ENCODE measurements around the gene DHRS2.

Gene DHRS2

GRCh38 chr14:23617539-23617938 lies 18.6 kb upstream of the DHRS2 start:
- no peaks in the 10 kb centered on the region for H3F3A ChIP-seq (ENCODE audit: insufficient read depth)

GRCh38 chr14:23618415-23618988 lies 17.7 kb upstream of the DHRS2 start:
- Histone ChIP-seq H3K27ac (ENCODE audit: low read depth, low read length) (no peak overlapping the region), H3K9me3 (ENCODE audit: insufficient read depth, low read length) (no peaks in the 10 kb centered on the region), H3K9me2 (replicated peaks; ENCODE audit: insufficient read depth, low read length) (no peaks in the 10 kb centered on the region), H3K27me3 (ENCODE audit: low read length) (no peaks in the 10 kb centered on the region), H2AFZ (ENCODE audit: low read depth, low read length, severe bottlenecking) (no peak overlapping the region), H4K20me1 (ENCODE audit: low read depth, low read length) (no peaks in the 10 kb centered on the region), H3K79me2 (ENCODE audit: insufficient read depth, low read length) (no peaks in the 10 kb centered on the region), H3K9ac (ENCODE audit: low read length) (no peak overlapping the region), H3K36me3 (ENCODE audit: low read length) (no peaks in the 10 kb centered on the region), H3K4me3 (ENCODE audit: insufficient read depth, low read length, poor library complexity, severe bottlenecking) (no peak overlapping the region), H3F3A (ENCODE audit: insufficient read depth) (no peaks in the 10 kb centered on the region), H3K4me2 (ENCODE audit: low read depth, low read length, poor library complexity, severe bottlenecking) (no peak overlapping the region)
- TF ChIP-seq, protein P1, sequence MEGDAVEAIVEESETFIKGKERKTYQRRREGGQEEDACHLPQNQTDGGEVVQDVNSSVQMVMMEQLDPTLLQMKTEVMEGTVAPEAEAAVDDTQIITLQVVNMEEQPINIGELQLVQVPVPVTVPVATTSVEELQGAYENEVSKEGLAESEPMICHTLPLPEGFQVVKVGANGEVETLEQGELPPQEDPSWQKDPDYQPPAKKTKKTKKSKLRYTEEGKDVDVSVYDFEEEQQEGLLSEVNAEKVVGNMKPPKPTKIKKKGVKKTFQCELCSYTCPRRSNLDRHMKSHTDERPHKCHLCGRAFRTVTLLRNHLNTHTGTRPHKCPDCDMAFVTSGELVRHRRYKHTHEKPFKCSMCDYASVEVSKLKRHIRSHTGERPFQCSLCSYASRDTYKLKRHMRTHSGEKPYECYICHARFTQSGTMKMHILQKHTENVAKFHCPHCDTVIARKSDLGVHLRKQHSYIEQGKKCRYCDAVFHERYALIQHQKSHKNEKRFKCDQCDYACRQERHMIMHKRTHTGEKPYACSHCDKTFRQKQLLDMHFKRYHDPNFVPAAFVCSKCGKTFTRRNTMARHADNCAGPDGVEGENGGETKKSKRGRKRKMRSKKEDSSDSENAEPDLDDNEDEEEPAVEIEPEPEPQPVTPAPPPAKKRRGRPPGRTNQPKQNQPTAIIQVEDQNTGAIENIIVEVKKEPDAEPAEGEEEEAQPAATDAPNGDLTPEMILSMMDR (IDR thresholded peaks at IDR 0.05; ENCODE audit: insufficient read depth, low read length, poor library complexity, severe bottlenecking) = no peak
- no peak for TF ChIP-seq EZH2phosphoT487 (conservative IDR thresholded peaks at IDR 0.05; ENCODE audit: low read length)

More at GRCh38 chr14:23617539-23617938, 18.6 kb upstream of the DHRS2 start:
- Histone ChIP-seq H4K20me1 (ENCODE audit: low read depth, low read length) (no peaks in the 10 kb centered on the region), H3K9me2 (replicated peaks; ENCODE audit: insufficient read depth, low read length) (no peaks in the 10 kb centered on the region), H3K4me2 (ENCODE audit: low read depth, low read length, poor library complexity, severe bottlenecking) (no peak overlapping the region), H3K4me3 (ENCODE audit: insufficient read depth, low read length, poor library complexity, severe bottlenecking) (no peak overlapping the region), H3K27me3 (ENCODE audit: low read length) (no peaks in the 10 kb centered on the region), H3K36me3 (ENCODE audit: low read length) (no peaks in the 10 kb centered on the region), H3K79me2 (ENCODE audit: insufficient read depth, low read length) (no peaks in the 10 kb centered on the region), H2AFZ (ENCODE audit: low read depth, low read length, severe bottlenecking) (no peak overlapping the region), H3K27ac (ENCODE audit: low read depth, low read length) (no peak overlapping the region), H3K9ac (ENCODE audit: low read length) (no peak overlapping the region), H3K9me3 (ENCODE audit: insufficient read depth, low read length) (no peaks in the 10 kb centered on the region)
- TF ChIP-seq, protein P1 (IDR thresholded peaks at IDR 0.05; ENCODE audit: insufficient read depth, low read length, poor library complexity, severe bottlenecking) = no peak
- no peak for TF ChIP-seq EZH2phosphoT487 (conservative IDR thresholded peaks at IDR 0.05; ENCODE audit: low read length)

DNA sequence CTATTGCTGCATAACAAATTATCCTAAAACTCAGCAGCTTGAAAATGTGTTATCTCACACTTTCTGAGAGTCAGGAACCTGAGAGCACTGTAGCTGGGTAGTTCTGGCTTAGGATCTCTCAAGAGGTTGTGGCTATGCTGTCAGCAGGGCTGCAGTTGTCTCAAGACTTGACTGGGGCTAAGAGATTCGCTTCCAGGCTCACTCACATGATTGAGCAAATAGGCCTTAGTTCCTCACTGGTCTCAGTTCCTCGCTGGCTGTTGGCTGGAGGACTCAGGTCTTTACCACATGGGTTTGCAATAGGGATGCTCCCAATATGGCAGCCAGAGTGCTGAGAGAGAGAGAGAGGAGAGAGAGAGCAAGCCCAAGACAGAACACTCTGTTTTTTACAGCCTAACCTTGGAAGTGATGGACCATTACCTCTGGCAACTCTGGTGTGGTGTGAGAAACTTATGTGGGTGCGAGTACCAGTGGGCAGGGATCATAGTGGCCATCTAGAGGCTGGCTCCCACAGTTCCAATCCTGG lies 15.9 kb upstream of the DHRS2 start:
- Histone ChIP-seq H2AFZ (ENCODE audit: low read depth, low read length, severe bottlenecking) (no peak overlapping the region), H3K27me3 (ENCODE audit: low read length) (no peaks in the 10 kb centered on the region), H3K36me3 (ENCODE audit: low read length) (no peaks in the 10 kb centered on the region), H3K79me2 (ENCODE audit: insufficient read depth, low read length) (no peaks in the 10 kb centered on the region), H4K20me1 (ENCODE audit: low read depth, low read length) (no peaks in the 10 kb centered on the region), H3K4me2 (ENCODE audit: low read depth, low read length, poor library complexity, severe bottlenecking) (no peak overlapping the region), H3K9ac (ENCODE audit: low read length) (no peak overlapping the region), H3K9me2 (replicated peaks; ENCODE audit: insufficient read depth, low read length) (no peaks in the 10 kb centered on the region), H3K27ac (ENCODE audit: low read depth, low read length) (no peak overlapping the region), H3K4me3 (ENCODE audit: insufficient read depth, low read length, poor library complexity, severe bottlenecking) (no peak overlapping the region), H3F3A (ENCODE audit: insufficient read depth) (no peaks in the 10 kb centered on the region), H3K9me3 (ENCODE audit: insufficient read depth, low read length) (peaks cover 16% of the 10 kb centered on the region; the same call in 1 of the 2 replicates)
- TF ChIP-seq, protein P1 (IDR thresholded peaks at IDR 0.05; ENCODE audit: insufficient read depth, low read length, poor library complexity, severe bottlenecking) = no peak
- TF ChIP-seq EZH2phosphoT487 (conservative IDR thresholded peaks at IDR 0.05; ENCODE audit: low read length) = no peak

Data from SU-DHL-6 (cell line).